GM10248 (cell line): ENCODE results near the gene ACTG1.

Experiments used
- CTCF ChIA-PET: fragments of 300-600 bp; sonication (Branson Sonifier 250); formaldehyde crosslinking; extraction: SDS; loops from one replicate; lab custom pipeline; 2021; ENCODE audit warnings: antibody characterized with exemption; lab: Yijun Ruan, JAX
- POLR2A ChIA-PET: fragments of 350-650 bp; sonication (Branson Sonifier 250); formaldehyde crosslinking; extraction: SDS; loops from one replicate; lab custom pipeline; 2020; ENCODE audit warnings: antibody characterized with exemption; lab: Yijun Ruan, JAX
- DNase-seq: peaks from one replicate; pipeline ENCODE4 v3.0.0; 2012; ENCODE audit errors: extremely low spot score
- CTCF ChIP-seq: IDR thresholded peaks from 2 replicates; pipeline ENCODE4 v1.5.1; 2012; ENCODE audit warnings: mild to moderate bottlenecking, low read depth; ENCODE audit errors: extremely low read depth, missing control alignments, control extremely low read depth

Gene ACTG1

GRCh38 chr17:81524039-81524864 is 11.7 kb upstream of the ACTG1 start:
- TF ChIP-seq CTCF: no peak
- ChIA-PET POLR2A (no interaction called here), CTCF (no interaction called here)
- no peak for DNase-seq

DNA sequence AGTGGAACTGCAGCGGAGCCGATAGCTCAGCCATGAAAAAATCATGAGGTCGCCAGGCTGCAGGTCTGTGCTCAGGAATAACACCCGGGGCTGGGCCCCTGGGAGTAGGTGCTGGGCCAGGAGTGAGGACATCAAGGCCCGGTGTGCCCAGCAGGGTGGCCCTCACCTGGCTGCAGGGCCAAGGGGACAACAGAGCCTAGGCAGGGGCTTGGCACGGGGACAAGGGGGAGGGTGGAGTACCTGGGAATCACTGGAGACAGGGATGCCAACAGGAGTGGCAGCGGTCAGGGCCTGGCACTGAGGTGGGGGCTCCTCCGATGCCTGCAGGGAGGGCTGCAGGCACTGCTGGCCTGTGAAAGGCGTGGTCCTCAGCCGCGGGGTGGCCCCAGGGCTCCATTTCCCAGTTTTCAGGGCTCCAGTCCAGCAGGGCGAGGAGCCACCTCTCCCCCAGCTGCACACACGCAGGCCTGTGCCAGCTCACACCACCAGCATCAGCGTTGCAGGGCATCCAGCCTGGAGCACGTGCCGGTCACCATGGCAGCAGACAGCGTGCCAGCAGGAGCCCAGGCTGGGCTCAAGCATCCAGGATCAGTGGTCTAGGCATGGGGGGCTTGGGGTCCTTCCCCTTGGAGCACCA is 10.9 kb upstream of the ACTG1 start:
- DNase-seq: no peak
- ChIA-PET CTCF (interaction anchor here (1.5 kb wide), 1 partner anchor 39 kb away, joined by 5 read pairs; no protein-coding TSS in a partner anchor), POLR2A (no interaction called here)
- TF ChIP-seq CTCF: no peak

DNA sequence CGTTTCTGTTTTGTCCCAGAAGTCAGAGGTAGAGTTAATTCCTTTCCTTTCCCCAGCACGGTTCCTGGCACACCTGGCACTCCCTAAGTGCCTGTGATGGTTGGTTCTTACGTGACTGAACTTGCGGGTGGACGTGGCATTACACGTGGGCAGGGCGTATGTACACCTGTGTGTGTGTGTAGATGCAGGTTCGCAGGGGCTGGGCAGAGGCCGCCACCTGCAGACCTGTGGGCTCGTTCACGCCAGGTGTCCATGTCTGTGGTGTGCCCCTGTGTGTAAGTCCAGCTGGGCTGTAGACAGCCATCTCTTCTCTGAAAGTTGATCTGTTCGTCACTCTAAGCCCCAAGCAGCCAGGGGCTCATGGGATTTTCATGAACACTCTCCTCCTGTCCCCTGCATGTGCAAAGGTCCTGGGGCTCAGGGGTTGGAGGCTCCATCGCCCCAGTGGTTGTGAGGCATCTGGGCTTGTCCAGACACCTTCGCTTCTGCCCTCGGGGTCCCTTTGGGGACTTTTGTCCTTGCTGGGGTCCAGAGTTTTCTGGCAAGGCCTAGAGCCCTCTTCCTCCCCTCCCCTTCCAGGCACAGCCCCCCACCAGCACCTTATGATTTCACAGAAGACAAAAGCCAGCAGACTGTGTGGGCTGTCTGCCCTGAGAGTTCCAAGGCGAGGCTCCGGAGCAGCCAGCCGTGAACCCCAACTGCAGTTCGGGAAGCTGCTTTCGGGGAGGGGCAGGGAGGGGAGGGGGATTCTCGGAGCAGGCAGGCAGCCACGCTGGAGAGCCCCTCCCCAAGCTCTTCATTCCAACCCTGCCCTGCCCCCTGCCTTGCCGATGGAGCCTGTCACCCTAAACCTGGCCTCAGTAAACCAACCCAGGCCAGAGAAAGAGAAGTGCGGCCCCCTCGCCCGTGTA is 10.1 kb upstream of the ACTG1 start:
- TF ChIP-seq CTCF: no peak
- CTCF ChIA-PET: interaction anchor here (1.5 kb wide), 1 partner anchor 38 kb away, joined by 5 read pairs; no protein-coding TSS in a partner anchor
- POLR2A ChIA-PET: interaction anchor here (1.0 to 1.4 kb wide), 2 partner anchors 14 to 30 kb away, joined by 3 to 4 read pairs; partner anchors contain the start of gene FAAP100
- no peak for DNase-seq

GRCh38 chr17:81520021-81520901 is 7.7 kb upstream of the ACTG1 start:
- POLR2A ChIA-PET: interaction anchor here (0.6 kb wide), 1 partner anchor 49 kb away, joined by 4 read pairs; no protein-coding TSS in a partner anchor
- CTCF ChIA-PET: interaction anchor here (1.2 to 3.9 kb wide), 6 partner anchors 9 to 80 kb away, joined by 3 to 20 read pairs (median 6); no protein-coding TSS in a partner anchor
- no peak for DNase-seq
- no peak for TF ChIP-seq CTCF

DNA sequence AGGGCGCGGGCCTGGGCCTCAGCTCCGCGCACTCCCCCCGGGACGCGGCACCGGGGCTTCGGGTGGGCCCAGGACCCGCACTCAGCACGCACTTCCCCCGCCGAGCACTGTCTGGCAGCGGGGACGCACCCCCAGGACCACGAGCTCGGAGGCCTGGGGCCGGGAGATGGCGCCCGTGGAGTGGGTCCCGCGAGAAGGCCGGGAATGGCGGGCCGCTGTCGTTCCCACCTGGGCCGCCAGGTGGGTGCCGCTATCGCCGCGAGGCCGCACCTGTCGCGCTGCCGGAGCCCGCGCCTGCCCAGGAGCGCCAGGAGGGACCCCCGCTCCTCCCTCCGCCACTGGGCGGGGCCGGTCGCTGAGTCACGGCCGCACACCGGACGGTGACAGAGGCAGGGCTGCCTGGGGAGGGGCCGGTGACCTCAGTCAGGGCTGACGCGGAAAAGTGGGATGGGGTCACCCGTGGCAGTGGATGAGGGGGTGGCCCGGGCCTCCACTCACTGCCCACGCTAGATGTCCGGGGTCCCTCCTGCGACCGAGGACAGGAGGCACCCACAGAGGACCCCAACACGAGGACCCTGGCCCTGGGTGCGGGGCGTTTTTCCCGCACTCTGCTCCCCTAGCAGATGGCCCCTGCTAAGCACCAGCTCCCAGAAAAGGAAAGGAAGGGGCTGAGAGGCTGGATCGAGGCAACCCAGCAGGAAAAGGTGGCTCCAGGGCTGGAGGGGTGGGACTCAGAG is 6.9 kb upstream of the ACTG1 start:
- POLR2A ChIA-PET: interaction anchor here (2.0 kb wide), 1 partner anchor 11 kb away, joined by 8 read pairs; no protein-coding TSS in a partner anchor
- peak; percentile 42 for TF ChIP-seq CTCF
- CTCF ChIA-PET: interaction anchor here (1.0 to 3.9 kb wide), 13 partner anchors 9 to 297 kb away, joined by 3 to 20 read pairs (median 4); partner anchors contain the start of genes CEP131 and SLC38A10
- DNase-seq: peak; percentile 77
